ENCODE data around the gene MRPS18B. TPM values are rescaled to one million over a fixed set of nuclear protein-coding genes. Genes with fewer than 3 reads are reported as not detected.

MRPS18B gene
- total and polyA plus RNA-seq, 2 of the 13 experiments (the other 11 are each of a cell fraction or from before 2014, with no cell fraction given), result 125 to 131 TPM

GRCh38 chr6:30615958-30616810, 1.5 kb upstream of the MRPS18B start:
- H3K4me3 ChIP-seq (replicated peaks in 1 of 3; ENCODE audit: insufficient read depth in 1 of 3, low read depth in 2 of 3, low read length in 3 of 3), result peak overlapping the region; percentile 74 to 97 (median 87)
- H2AFZ ChIP-seq (ENCODE audit: low read length), result no peak overlapping the region
- peak overlapping the region; percentile 88 for H3K4me2 ChIP-seq (ENCODE audit: low read depth, low read length)
- peaks cover 2 to 12% of the 10 kb centered on the region in 2 experiments for H3K36me3 ChIP-seq (replicated peaks in 1 of 2; ENCODE audit: control insufficient read depth in 1 of 2, insufficient read depth in 2 of 2, low read length in 2 of 2)
- no peaks in the 10 kb centered on the region; a peak in 1 of 5 replicates for H3K27me3 ChIP-seq (ENCODE audit: control insufficient read depth in 1 of 2, insufficient read depth in 2 of 2, low read length in 2 of 2)
- H3K79me2 ChIP-seq (ENCODE audit: insufficient read depth, low read length), result peaks cover 44% of the 10 kb centered on the region
- CTCF ChIA-PET (ENCODE audit: low intra/inter-chr PET ratio, low total read pairs), result no interaction called here
- FAIRE-seq (no peak), DNase-seq (ENCODE audit: low spot score) (peak; percentile 61), ATAC-seq (no peak)
- no peaks in the 10 kb centered on the region for H3K9me3 ChIP-seq (ENCODE audit: low read length)
- BruUV-seq (replicated peaks), result no TSS peak
- POLR2A ChIA-PET, result interaction anchor here (0.6 to 4.8 kb wide), 27 partner anchors 10 to 168 kb away, joined by 3 to 172 read pairs (median 8); partner anchors contain the start of genes ABCF1, ATAT1, C6orf136 and DHX16
- in situ Hi-C loops (cut with HindIII; ENCODE audit: extremely low pct_ligation_motif_present, low pct_unique_long_range_greater_than_20kb), result no loop called here
- peak overlapping the region; percentile 98 for H3K27ac ChIP-seq (ENCODE audit: extremely low read length, insufficient read depth, low read length)
- intact Hi-C loops (cut with micrococcal nuclease; ENCODE audit: unreplicated experiment), result loop anchor here (2.0 to 5.0 kb wide), 3 partner anchors 41 to 105 kb away; partner anchors contain the start of genes DHX16 and TUBB
- H4K20me1 ChIP-seq (ENCODE audit: insufficient read depth, low read length), result peaks cover 12% of the 10 kb centered on the region
- 1% methylated on average over 10 of the region's 10 CpGs for WGBS (ENCODE audit: low lambda C conversion rate)
- peak overlapping the region; percentile 100 for H3K9ac ChIP-seq (ENCODE audit: insufficient read depth, low read depth, low read length)
- H3K4me1 ChIP-seq (ENCODE audit: insufficient read depth, low read length), result peaks cover 35% of the 10 kb centered on the region
- peak; percentile 65; the same call in 1 of the 2 replicates for TF ChIP-seq ZNF772 (CRISPR knock-in tag; IDR thresholded peaks at IDR 0.05)
- TF ChIP-seq RBM22 (optimal IDR thresholded peaks at IDR 0.05; ENCODE audit: low read length), result peak; percentile 98
- peak; percentile 4 for TF ChIP-seq HNRNPK (IDR thresholded peaks at IDR 0.05; ENCODE audit: low read depth, low read length, poor library complexity, severe bottlenecking)
- TF ChIP-seq E2F2 (CRISPR knock-in tag; IDR thresholded peaks at IDR 0.05; ENCODE audit: borderline replicate concordance), result no peak
- TF ChIP-seq DNMT3B (CRISPR knock-in tag; conservative IDR thresholded peaks at IDR 0.05), result peak; percentile 63; the same call in 1 of the 2 replicates
- peak; percentile 78 for TF ChIP-seq ARID3A (IDR thresholded peaks at IDR 0.05; ENCODE audit: low read depth, low read length)
- TF ChIP-seq ZNF501 (CRISPR knock-in tag; IDR thresholded peaks at IDR 0.05), result peak; percentile 3; the same call in 1 of the 2 replicates
- TF ChIP-seq ZKSCAN1 (IDR thresholded peaks at IDR 0.05; ENCODE audit: low read length), result 0 out of 2 replicates have a peak, but pooled peaks have one; percentile 25
- peak; percentile 15; the same call in 1 of the 2 replicates for TF ChIP-seq IKZF5 (CRISPR knock-in tag; IDR thresholded peaks at IDR 0.05)
- peak; percentile 69; the same call in 1 of the 2 replicates for TF ChIP-seq JUN (CRISPR knock-in tag; IDR thresholded peaks at IDR 0.05)
- 0 out of 2 replicates have a peak, but pooled peaks have one; percentile 37 for TF ChIP-seq ATRX (CRISPR knock-in tag; IDR thresholded peaks at IDR 0.05; ENCODE audit: borderline replicate concordance)
- TF ChIP-seq HNF1A (IDR thresholded peaks at IDR 0.05; ENCODE audit: low read depth), result peak; percentile 21; the same call in 1 of the 2 replicates
- TF ChIP-seq HNF1A (CRISPR knock-in tag; IDR thresholded peaks at IDR 0.05; ENCODE audit: borderline replicate concordance), result peak; percentile 43; the same call in 1 of the 2 replicates
- TF ChIP-seq ZSCAN21 (CRISPR knock-in tag; IDR thresholded peaks at IDR 0.05; ENCODE audit: borderline replicate concordance), result peak; percentile 69; the same call in 1 of the 2 replicates

Measured in HepG2 (cell line).